NCI-H1417 (cell line): ENCODE data around the gene MSL3.

Experiments used
- DNase-seq, 3 experiments: peaks; one replicate each; lab custom pipeline; 2025; lab: John Stamatoyannopoulos, UW

MSL3 gene

DNA sequence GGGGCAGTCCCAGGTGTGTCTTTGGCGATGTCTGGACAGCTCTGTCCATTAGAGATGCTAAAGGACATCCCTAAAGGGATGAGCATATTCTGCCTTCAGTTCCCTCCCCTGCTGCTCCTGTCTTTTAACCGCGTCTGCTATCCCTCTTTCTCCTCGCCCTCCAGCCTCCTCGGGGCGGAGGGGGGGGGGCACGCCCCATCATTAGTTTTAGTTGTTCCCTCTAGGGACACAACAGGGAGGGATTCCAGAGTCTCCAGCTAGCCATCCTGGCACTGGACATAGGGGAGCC is 1.1 kb downstream of the MSL3 start:
- DNase-seq, result no peak

DNA sequence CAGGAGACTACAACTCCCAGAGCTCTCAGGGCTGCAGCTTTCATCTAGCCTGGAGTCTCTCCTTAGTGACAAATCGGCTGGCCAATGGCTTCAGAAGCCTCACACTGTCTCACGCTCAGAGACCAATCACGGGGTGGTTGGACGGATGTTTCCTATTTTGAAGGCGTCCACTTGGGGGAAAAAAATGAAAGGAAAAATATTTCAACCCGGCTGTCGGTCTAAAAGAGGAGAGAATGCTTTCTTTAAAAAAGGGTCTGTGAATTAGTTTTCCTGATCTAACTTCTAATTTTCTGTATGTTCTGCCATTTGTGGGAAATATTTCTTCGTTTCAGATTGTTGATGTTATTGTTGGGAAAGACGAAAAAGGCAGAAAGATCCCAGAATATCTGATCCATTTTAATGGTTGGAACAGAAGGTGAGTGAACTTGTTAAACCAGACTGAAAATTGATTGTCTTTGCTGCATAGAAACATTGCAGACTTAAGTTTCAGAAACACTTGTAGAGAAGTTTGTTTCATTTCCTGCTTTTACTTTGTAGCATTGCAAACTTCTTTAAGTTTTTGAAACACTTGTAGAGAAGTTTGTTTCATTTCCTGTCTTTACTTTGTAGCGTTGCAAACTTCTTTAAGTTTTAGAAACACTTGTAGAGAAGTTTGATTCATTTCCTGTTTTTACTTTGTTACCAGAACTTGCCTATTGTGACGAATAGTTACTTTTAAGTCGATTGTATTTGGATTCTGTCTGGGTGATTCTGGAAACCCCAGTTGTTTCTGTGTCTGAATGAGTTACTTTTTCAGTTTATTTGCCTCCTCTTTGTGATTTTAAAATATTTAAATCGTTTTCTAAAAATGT is 1.6 kb downstream of the MSL3 start:
- peak; percentile 85 to 95 (median 87) for DNase-seq

DNA sequence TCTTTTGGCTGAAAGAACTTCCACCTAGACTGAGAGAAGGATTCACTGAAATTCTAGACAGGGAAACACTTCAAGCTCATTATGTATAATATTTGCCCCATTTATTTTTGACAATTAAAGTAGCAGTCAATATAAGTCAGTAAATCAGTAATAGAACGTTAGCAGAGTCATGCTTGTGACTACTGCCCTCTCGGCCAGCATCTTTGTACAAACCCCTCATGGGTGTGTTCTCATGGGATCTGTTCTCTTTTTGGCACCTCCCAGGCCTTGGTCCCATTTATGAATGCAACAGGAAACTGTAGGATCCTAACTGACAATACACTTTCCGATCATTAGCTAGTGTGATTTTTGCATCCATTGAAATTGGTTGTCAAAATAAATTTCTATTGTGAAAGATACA is 2.9 kb downstream of the MSL3 start:
- DNase-seq, result no peak

DNA sequence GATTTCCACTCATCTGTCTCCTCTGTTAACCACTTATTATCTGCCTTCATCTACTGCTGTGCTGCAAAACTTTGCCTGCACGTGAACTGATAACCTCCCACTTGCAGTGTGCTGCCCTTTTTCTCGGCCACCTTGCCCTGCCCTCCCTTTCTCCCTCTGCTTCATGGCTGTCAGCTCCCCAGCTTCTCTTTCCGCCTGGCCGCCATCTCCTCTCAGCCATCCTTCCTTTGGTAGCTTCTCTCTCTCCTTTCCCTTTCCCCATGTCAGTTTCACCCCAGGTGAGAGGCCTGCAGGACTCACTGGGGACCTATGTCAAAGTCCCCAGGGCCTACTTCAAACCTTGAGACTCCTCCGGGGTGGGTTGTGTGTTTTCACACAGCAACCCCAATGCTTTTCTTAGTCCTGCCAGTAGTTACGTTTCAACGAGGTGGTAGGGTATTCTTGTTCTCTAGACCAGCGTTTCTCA is 6.6 kb downstream of the MSL3 start:
- no peak for DNase-seq

DNA sequence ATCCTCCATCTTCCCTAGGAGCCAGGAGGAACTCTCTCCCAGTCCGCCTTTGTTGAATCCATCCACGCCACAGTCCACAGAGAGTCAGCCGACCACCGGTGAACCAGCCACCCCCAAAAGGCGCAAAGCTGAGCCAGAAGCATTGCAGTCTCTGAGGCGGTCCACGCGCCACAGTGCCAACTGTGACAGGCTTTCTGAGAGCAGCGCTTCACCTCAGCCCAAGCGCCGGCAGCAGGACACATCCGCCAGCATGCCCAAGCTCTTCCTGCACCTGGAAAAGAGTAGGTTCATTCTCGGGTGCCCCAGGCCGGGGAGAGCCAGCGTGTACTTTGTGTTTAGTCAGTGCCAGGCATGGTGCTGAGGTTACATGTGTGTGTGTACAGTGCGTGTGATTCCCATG is 7.4 kb downstream of the MSL3 start:
- DNase-seq, result no peak

DNA sequence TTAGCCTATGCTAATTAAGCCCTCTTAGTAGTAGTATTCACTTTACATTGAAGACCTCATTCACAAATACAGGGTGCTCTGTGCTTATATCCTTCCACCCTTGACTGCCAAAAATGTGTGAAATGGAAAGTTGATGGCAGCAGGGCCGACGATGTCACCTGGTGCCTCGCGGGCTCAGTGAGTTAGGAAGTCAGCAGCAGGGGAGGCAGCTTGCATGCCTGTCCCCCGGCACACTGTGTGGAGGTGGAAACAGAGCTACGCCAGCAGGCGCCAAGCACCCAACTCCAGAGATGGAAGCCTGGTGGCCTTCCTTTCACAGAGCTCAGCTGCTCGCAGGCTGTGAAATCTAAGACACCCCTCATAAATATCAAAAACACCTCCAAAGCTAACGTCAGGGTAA is 8.4 kb downstream of the MSL3 start:
- no peak for DNase-seq

DNA sequence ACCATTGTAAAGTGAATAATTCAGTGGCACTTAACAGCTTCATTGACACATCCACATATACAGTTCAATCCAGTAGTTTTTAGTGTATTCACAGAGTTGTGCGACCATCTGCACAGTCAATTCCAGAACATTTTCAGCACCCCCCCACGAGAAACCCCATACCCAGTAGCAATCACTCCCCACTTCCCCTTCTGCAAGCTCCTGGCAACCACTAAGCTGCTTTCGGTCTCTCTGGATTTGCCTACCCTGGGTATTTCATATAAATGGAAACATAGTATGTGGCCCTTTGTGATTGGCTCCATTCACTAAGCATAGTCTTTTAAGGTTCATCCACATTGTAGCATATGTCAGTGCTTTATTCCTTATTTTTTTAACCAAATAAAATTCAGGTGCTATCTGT is 10.0 kb downstream of the MSL3 start:
- DNase-seq, result no peak

DNA sequence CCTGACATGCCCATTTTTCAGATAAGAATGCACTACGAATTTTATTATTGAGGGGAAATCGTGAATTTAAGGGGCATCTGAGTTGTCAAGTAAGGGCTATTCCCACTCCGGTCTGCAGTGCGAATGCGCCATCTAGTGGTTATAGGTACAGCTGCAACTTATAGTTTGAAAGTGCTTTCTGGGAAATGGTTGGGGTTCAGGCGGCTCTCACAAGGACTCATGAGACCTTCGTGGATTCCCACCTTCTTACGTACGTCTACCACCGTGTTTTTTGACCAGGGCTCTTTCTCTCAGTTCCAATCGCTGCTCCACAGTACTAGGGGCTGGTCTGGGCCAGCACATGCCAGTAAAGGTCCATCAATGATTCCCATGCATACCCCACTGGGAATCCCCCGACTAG is 12.3 kb downstream of the MSL3 start:
- DNase-seq, result peak; percentile 33 to 83 (median 34)

DNA sequence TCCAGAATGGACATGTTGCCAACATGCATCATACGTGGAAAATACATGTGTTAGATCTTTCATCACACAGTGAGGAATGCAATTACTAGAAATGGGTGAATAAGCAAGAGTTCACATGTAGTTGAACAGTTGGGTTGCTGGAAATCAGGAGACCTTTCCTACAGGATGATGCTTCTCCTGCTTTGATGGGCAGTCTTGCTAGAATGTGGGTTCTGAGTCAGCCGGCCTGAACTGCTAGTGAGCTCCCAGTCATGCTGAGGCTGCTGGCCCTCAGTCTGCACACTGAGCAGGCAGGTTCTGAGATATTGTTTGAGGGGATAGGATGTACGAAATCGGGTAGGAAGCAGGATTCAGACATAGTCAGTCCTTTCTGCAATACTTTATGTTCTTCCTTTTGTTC is 20.2 kb downstream of the MSL3 start:
- no peak for DNase-seq

DNA sequence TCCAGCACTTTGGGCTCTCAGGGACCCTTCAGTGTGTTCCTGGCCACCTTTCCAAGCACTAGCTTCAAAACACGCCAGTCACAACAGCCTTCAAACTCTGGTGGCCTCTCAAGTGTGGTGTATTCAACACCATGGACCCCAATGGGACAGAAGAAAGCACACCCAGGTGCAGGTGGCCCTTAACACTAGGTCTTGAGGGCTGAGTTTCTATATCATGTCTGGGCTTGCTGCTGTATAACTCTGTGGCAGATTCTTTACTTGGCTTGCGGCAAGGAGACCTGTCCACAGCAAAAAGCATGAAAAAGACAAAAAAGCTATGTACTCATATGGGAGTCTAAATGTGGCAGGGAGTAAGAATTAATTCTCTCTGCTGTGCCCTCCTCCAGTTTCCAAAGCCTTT is 23.1 kb downstream of the MSL3 start:
- no peak for DNase-seq

DNA sequence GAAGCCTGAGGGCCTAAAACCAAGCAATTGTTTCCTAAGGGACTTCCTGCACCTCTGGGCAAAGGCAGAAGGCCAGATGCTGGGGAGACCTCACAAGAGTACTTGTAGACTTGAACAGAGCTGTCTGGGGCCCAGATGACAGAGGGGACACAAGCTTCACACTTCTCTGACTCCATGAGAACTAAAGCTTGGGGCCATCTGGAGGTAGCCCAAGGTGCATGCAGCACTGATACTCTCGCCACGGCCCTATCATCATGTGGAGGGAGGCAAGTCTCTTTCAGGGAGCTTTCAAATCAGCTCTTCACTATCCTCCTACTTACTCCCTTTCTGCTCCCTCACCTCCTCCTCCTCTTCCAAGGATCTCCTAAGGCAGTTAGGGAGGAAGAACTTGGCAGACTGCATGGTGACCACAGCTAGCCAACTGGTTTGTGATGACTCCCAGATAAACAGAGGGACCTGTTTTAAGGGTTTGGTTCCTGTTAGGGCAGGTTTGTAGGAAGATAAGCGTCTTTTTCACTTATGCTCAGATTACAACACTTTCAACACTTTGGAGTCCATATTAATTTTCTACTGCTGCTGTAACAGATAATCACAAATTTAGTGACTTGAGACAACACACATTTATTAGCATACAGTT is 23.8 kb downstream of the MSL3 start:
- DNase-seq, result no peak

DNA sequence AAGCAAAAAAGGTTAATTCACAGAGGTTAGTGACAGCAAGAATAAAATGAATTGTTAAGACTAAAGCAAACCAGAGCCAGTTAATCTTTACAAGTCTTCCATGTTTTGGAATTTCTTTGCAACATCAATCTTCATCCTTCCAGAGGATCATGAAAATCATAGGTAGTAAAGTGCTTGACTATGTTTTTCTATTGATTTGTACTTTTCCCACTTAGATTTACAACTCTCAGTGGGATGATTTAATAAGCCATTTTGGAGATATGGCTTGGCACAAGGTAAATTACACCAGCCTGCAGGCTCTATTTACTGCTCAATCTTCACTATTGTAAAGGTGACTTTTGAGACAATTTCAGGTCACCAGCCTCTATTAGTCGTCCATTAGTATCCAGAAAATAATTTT is 26.5 kb downstream of the MSL3 start:
- no peak for DNase-seq

DNA sequence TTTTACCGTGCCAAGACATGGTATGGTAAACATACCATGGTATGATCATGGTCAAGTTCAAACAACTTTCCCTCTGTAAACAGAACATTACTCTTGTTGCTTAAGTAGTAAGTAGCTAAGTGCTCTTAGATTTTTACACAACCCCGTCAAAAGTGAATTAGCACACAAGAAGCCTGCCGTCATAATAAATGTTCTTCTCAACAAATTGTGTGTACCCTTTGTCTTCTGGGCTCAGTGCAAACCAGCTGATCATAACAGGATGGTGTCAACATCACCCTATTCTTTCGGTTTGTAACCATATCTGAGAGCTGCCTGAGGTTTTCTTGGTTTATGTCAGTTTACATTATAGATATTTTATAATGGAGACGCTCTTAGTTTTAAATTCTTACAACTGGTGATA is 28.8 kb downstream of the MSL3 start:
- DNase-seq, result no peak

DNA sequence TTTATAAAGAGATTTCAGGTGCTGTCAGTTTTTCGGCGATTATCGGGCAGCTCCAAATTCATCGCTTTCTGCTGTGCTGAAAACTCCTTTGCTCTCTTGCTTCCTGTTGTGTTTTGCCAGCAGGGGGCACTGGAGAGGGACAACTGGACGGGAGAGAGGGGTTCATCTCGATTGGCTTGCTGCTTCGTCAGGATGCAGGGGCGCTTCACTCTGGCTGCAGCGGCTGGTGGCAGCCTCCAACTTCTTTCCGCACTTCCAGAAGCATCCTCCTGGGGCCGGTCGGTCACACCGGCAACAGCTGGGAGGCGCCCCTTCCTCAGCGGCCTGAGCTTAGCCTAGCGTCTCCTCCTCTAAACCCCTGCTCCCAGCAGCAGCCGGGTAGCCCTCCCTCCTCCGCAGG is 29.5 kb downstream of the MSL3 start:
- DNase-seq, result peak in 1 of 3 experiments; percentile 16

DNA sequence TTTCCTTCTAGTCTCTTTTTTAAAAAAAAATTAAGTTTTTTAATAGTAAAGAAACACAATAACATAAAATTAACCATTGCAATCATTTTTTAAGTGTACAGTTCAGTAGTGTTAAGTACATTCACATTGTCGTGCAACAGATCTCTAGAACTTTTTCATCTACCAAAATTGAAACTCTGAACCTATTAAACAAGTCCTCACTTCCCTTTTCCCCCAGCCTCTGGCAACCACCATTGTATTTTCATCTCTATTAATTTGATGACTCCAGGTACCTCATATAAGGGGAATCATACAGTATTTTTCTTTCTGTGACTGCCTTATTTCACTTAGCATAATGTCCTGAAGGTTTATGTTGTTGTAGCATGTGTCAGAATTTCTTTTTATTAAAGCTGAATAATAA is 31.8 kb downstream of the MSL3 start:
- no peak for DNase-seq

DNA sequence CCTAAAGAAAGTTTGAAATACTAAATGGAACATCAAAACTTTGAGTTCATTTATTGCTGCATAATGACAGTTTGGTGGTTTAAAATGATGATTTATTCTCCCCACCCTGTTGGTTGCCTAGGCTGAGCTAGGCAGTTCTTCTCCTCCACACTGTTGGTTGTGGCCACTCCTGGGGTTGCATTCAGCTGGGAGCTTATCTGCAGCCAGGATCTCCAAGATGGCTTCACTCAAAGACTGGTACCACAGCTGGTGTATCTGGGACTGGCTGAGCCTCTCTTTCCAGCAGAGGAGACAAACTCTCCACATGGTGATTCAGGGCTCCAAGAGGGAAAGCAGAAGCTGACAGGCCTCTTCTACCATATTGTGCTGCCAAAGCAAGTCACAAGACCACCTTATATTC is 33.1 kb downstream of the MSL3 start:
- DNase-seq, result no peak

DNA sequence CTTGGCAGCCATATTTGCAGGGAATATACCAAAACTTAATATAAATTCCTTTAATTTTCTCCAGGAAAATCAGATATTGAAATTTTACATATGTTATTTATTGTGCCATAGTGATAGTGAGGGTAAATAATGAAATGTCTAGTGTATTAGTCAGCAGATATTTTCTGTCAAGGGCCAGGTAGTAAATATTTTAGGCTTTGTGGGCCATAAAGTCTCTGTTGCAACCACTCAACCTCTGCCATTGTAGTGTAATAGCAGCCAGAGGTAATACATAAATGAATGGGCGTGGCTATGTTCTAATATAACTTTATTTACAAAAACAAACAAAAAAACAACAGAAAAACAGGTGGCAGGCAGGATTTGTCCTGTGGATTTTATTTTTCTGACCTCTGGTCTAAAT is 33.5 kb downstream of the MSL3 start:
- DNase-seq, result no peak

DNA sequence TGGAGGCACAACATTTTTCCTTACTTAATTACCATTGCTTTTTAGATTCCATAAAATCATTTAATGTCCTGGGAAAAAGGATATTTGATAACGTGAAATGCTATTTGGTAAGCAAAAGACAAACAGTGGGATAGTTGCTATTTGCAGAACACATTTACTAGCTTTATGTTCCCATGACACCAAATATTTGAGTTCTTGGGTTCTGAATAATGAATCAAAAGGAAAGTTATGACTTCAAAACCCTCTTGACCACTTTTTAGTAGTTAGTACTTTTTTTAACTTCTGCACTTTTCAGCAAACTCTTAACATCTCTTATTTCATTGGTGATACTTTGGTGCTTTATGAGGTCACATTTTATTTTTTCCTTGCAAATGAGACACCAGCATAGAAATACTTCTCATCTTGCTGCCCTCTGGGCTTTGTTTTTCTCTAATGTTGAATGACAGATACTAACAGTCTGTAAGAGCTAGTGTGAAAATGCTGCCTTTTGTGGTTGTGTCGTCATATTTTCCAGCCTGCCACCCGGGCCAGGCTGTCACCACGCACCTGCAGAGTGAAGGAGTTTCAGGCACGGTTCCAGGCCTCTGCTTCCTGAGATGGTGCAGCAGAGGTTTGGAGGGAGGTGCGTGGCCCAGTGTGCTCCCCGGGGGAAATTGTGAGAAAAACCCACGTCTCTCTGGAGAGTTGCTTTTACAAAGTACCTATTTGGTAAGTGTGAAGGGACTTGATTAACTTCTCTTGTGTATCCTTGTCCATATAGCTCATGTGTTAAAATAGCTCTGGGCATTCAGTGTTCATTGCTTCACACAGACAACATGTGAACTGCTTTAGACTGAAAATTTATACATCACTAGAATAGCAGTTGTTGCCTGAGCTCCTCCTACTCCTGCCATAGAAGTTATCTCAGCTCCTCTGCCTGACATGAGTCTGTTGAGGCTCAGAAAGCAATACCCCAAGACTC is 34.7 kb downstream of the MSL3 start:
- DNase-seq, result no peak

DNA sequence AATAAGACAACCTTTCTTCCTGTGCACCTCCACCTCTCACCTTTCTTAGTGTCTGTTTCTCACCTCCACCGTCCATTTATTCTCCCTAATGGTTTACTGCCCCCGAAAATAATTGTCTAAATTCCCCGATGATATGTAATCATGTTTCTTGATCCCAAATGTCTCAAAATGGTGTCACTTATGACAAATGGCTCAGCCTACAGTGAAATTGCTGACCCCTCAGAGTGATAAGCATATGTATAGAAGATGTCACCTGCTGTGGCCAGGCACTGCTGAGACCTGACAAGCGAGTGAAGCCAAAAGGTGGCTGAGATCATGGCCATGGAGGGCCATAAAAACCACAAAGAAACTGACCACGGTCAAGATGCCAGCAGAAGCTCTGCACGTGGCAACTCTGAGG is 35.7 kb downstream of the MSL3 start:
- no peak for DNase-seq

DNA sequence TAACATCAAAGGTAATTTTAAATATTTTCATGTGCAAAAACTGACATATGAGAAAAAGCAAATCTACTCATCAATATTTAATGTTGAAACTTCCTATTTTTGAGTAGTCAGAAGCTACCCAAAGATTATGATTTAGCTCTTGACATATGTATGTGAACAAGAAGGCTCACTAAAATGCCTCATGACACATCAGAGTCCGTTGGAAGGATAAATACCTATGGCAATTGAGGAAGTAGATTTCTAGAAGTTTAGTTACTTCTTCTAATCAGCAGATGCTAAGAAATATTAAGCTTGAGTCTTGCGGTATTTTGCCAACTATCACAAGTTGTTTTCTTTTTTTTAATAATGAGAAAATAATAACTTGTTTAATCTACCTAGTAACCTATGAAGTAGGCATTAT is 55.3 kb downstream of the MSL3 start:
- DNase-seq, result no peak
